Measurements from ENCODE around the gene UBE2J1. TPM values are rescaled to one million over a fixed set of nuclear protein-coding genes. Genes with fewer than 3 reads are reported as not detected.

UBE2J1 gene
- total RNA-seq, 1 donor from 2014 or later = 20.5 TPM

GRCh38 chr6:89353702-89354392 lies 1.3 kb upstream of the UBE2J1 start:
- peak; percentile 62 for FAIRE-seq
- no peaks in the 10 kb centered on the region for H3K27me3 ChIP-seq (ENCODE audit: control insufficient read depth, insufficient read depth, low read length)
- TF ChIP-seq, protein P1, sequence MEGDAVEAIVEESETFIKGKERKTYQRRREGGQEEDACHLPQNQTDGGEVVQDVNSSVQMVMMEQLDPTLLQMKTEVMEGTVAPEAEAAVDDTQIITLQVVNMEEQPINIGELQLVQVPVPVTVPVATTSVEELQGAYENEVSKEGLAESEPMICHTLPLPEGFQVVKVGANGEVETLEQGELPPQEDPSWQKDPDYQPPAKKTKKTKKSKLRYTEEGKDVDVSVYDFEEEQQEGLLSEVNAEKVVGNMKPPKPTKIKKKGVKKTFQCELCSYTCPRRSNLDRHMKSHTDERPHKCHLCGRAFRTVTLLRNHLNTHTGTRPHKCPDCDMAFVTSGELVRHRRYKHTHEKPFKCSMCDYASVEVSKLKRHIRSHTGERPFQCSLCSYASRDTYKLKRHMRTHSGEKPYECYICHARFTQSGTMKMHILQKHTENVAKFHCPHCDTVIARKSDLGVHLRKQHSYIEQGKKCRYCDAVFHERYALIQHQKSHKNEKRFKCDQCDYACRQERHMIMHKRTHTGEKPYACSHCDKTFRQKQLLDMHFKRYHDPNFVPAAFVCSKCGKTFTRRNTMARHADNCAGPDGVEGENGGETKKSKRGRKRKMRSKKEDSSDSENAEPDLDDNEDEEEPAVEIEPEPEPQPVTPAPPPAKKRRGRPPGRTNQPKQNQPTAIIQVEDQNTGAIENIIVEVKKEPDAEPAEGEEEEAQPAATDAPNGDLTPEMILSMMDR (IDR thresholded peaks at IDR 0.05; ENCODE audit: insufficient read depth, low read length, severe bottlenecking) = no peak

DNA sequence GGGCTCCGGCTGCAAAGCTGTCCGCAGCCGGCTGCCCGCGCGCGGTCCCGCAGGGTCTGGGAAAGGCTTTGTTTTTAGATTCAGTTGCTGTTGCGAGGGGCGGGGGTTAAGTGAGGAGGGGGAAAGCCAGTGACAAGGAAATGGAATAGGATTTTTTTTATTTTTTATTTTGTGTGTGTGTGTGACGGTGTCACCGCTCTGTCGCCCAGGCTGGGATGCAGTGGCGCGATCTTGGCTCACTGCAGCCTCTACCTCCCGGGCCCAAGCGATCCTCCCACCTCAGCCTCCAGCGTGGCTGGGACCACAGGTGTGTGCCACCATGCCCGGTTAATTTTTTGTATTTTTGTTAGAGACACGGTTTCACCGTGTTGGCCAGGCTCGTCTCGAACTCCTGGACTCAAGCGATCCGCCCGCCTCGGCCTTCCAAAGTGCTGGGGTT lies 615 bp upstream of the UBE2J1 start:
- no peaks in the 10 kb centered on the region for H3K36me3 ChIP-seq (ENCODE audit: control insufficient read depth, insufficient read depth, low read length)
- no peaks in the 10 kb centered on the region for H3K27me3 ChIP-seq (ENCODE audit: control insufficient read depth, insufficient read depth, low read length)
- peak overlapping the region; percentile 93 for H3K4me3 ChIP-seq (ENCODE audit: low read depth, low read length)
- DNase-seq (ENCODE audit: low read depth) = no peak
- TF ChIP-seq, protein P1 (IDR thresholded peaks at IDR 0.05; ENCODE audit: insufficient read depth, low read length, severe bottlenecking) = no peak
- no peak for FAIRE-seq

More at GRCh38 chr6:89353702-89354392, 1.3 kb upstream of the UBE2J1 start:
- Histone ChIP-seq H3K4me3 (ENCODE audit: low read depth, low read length) (no peak overlapping the region), H3K36me3 (ENCODE audit: control insufficient read depth, insufficient read depth, low read length) (no peaks in the 10 kb centered on the region)
- DNase-seq (ENCODE audit: low read depth) = no peak

- no peak for FAIRE-seq
- no peaks in the 10 kb centered on the region for H3K27me3 ChIP-seq (ENCODE audit: control insufficient read depth, insufficient read depth, low read length)
- TF ChIP-seq, protein P1 (IDR thresholded peaks at IDR 0.05; ENCODE audit: insufficient read depth, low read length, severe bottlenecking) = no peak
- peak overlapping the region; percentile 93 for H3K4me3 ChIP-seq (ENCODE audit: low read depth, low read length)
- H3K36me3 ChIP-seq (ENCODE audit: control insufficient read depth, insufficient read depth, low read length) = no peaks in the 10 kb centered on the region
- peak; percentile 12 for DNase-seq (ENCODE audit: low read depth)
These were observed 748 bp downstream of the UBE2J1 start for GRCh38 chr6:89351671-89352277.

- Histone ChIP-seq H3K36me3 (ENCODE audit: control insufficient read depth, insufficient read depth, low read length) (no peaks in the 10 kb centered on the region), H3K4me3 (ENCODE audit: low read depth, low read length) (no peak overlapping the region), H3K27me3 (ENCODE audit: control insufficient read depth, insufficient read depth, low read length) (no peaks in the 10 kb centered on the region)
- TF ChIP-seq, protein P1 (IDR thresholded peaks at IDR 0.05; ENCODE audit: insufficient read depth, low read length, severe bottlenecking) = no peak
- no peak for FAIRE-seq
- DNase-seq (ENCODE audit: low read depth) = no peak
These were observed 2.1 kb downstream of the UBE2J1 start for GRCh38 chr6:89350281-89350966.

GRCh38 chr6:89348372-89348771 lies 4.2 kb downstream of the UBE2J1 start:
- Histone ChIP-seq H3K36me3 (ENCODE audit: control insufficient read depth, insufficient read depth, low read length) (no peaks in the 10 kb centered on the region), H3K27me3 (ENCODE audit: control insufficient read depth, insufficient read depth, low read length) (no peaks in the 10 kb centered on the region), H3K4me3 (ENCODE audit: low read depth, low read length) (no peak overlapping the region)
- FAIRE-seq = no peak
- no peak for DNase-seq (ENCODE audit: low read depth)
- TF ChIP-seq, protein P1 (IDR thresholded peaks at IDR 0.05; ENCODE audit: insufficient read depth, low read length, severe bottlenecking) = no peak

All from bronchial epithelial cell (primary cell).